ENCODE measurements around the gene COA8. TPM values are rescaled to one million over a fixed set of nuclear protein-coding genes. Genes with fewer than 3 reads are reported as not detected.

COA8 gene
- total and polyA plus RNA-seq, 10 of the 15 experiments (the other 5 are each of a cell fraction or from before 2014, with no cell fraction given): 6.1 to 69.5 (median 25.8) TPM

DNA sequence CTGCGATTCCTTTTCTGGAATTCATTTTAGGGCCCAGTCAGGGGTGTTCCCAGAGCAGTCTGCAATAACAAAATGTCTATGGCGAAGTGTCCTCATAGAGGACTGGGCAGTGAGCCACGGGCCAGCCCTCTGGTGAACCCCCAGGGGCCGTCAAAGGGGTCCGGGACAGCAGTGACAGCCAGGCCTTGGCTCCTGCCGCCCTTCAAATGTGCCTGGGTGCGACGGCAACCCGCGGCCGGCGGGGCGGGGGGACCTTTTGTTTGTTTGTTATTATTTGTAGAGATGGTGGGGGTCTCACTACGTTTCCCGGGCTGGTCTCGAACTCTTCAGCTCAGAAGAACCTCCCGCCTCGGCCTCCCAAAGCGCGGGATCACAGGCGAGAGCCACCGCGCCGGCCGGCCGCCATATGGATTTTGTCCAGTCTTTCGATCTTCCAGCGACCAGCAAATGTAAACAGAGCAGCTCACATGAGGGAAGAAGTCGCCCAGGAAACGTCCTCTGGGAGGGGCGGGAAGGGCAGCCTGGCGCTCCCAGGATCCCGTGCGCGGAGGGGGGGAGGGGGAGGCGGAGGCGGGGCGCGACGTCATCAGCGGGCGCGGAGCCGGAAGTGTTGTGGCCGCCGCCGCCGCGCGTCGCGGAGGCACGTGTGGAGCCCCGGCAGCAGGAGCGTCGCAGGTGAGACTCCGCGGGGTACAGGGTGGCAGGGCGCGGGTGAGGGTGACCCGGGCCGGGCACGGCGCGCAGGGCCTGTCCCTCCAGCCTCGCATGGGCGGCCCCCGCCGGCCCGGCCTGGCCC lies 34.0 kb upstream of the COA8 start, which contains the start of gene TRMT61A (continued):
- TF ChIP-seq, protein P1, sequence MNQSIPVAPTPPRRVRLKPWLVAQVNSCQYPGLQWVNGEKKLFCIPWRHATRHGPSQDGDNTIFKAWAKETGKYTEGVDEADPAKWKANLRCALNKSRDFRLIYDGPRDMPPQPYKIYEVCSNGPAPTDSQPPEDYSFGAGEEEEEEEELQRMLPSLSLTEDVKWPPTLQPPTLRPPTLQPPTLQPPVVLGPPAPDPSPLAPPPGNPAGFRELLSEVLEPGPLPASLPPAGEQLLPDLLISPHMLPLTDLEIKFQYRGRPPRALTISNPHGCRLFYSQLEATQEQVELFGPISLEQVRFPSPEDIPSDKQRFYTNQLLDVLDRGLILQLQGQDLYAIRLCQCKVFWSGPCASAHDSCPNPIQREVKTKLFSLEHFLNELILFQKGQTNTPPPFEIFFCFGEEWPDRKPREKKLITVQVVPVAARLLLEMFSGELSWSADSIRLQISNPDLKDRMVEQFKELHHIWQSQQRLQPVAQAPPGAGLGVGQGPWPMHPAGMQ (IDR thresholded peaks at IDR 0.05; ENCODE audit: borderline replicate concordance): no peak
- TF ChIP-seq CBX5 (IDR thresholded peaks at IDR 0.05; ENCODE audit: low read depth): no peak
- TF ChIP-seq, protein P2, sequence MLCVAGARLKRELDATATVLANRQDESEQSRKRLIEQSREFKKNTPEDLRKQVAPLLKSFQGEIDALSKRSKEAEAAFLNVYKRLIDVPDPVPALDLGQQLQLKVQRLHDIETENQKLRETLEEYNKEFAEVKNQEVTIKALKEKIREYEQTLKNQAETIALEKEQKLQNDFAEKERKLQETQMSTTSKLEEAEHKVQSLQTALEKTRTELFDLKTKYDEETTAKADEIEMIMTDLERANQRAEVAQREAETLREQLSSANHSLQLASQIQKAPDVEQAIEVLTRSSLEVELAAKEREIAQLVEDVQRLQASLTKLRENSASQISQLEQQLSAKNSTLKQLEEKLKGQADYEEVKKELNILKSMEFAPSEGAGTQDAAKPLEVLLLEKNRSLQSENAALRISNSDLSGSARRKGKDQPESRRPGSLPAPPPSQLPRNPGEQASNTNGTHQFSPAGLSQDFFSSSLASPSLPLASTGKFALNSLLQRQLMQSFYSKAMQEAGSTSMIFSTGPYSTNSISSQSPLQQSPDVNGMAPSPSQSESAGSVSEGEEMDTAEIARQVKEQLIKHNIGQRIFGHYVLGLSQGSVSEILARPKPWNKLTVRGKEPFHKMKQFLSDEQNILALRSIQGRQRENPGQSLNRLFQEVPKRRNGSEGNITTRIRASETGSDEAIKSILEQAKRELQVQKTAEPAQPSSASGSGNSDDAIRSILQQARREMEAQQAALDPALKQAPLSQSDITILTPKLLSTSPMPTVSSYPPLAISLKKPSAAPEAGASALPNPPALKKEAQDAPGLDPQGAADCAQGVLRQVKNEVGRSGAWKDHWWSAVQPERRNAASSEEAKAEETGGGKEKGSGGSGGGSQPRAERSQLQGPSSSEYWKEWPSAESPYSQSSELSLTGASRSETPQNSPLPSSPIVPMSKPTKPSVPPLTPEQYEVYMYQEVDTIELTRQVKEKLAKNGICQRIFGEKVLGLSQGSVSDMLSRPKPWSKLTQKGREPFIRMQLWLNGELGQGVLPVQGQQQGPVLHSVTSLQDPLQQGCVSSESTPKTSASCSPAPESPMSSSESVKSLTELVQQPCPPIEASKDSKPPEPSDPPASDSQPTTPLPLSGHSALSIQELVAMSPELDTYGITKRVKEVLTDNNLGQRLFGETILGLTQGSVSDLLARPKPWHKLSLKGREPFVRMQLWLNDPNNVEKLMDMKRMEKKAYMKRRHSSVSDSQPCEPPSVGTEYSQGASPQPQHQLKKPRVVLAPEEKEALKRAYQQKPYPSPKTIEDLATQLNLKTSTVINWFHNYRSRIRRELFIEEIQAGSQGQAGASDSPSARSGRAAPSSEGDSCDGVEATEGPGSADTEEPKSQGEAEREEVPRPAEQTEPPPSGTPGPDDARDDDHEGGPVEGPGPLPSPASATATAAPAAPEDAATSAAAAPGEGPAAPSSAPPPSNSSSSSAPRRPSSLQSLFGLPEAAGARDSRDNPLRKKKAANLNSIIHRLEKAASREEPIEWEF (IDR thresholded peaks at IDR 0.05; ENCODE audit: insufficient replicate concordance, low read depth, low read length): no peak
- TF ChIP-seq NFYB (IDR thresholded peaks at IDR 0.05; ENCODE audit: insufficient read depth, low read depth, low read length): no peak
- peak; percentile 94 for TF ChIP-seq CREM (IDR thresholded peaks at IDR 0.05; ENCODE audit: low read depth)
- no peak for TF ChIP-seq WRNIP1 (IDR thresholded peaks at IDR 0.05; ENCODE audit: borderline replicate concordance, low read depth, low read length)
- no peak for TF ChIP-seq NRF1 (conservative IDR thresholded peaks at IDR 0.05; ENCODE audit: low read depth, low read length)
- peak; percentile 91 for TF ChIP-seq LARP7 (IDR thresholded peaks at IDR 0.05)
- TF ChIP-seq YBX1 (IDR thresholded peaks at IDR 0.05): no peak
- 0 out of 2 replicates have a peak, but pooled peaks have one; percentile 33 for TF ChIP-seq ASH2L (IDR thresholded peaks at IDR 0.05; ENCODE audit: borderline replicate concordance, low read depth)
- peak; percentile 55 for TF ChIP-seq IKZF1 (conservative IDR thresholded peaks at IDR 0.05)
- TF ChIP-seq, protein P3, sequence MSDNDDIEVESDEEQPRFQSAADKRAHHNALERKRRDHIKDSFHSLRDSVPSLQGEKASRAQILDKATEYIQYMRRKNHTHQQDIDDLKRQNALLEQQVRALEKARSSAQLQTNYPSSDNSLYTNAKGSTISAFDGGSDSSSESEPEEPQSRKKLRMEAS (IDR thresholded peaks at IDR 0.05; ENCODE audit: low read depth, low read length): peak; percentile 96
- no peak for TF ChIP-seq SMAD1 (IDR thresholded peaks at IDR 0.05; ENCODE audit: low read depth, partially characterized antibody)
- TF ChIP-seq STAT1 (conservative IDR thresholded peaks at IDR 0.05): no peak
- TF ChIP-seq HDGF (IDR thresholded peaks at IDR 0.05): no peak
- TF ChIP-seq, protein P4, sequence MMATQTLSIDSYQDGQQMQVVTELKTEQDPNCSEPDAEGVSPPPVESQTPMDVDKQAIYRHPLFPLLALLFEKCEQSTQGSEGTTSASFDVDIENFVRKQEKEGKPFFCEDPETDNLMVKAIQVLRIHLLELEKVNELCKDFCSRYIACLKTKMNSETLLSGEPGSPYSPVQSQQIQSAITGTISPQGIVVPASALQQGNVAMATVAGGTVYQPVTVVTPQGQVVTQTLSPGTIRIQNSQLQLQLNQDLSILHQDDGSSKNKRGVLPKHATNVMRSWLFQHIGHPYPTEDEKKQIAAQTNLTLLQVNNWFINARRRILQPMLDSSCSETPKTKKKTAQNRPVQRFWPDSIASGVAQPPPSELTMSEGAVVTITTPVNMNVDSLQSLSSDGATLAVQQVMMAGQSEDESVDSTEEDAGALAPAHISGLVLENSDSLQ (IDR thresholded peaks at IDR 0.05): no peak
- peak; percentile 67 for TF ChIP-seq HCFC1 (IDR thresholded peaks at IDR 0.05; ENCODE audit: low read length)
- no peak for TF ChIP-seq RAD21 (IDR thresholded peaks at IDR 0.05; ENCODE audit: insufficient read depth, low read depth, low read length)
- TF ChIP-seq RFX5 (IDR thresholded peaks at IDR 0.05; ENCODE audit: low read depth, low read length): no peak
- TF ChIP-seq SIN3A (IDR thresholded peaks at IDR 0.05; ENCODE audit: low read depth, low read length): peak; percentile 91
- TF ChIP-seq, protein P5, sequence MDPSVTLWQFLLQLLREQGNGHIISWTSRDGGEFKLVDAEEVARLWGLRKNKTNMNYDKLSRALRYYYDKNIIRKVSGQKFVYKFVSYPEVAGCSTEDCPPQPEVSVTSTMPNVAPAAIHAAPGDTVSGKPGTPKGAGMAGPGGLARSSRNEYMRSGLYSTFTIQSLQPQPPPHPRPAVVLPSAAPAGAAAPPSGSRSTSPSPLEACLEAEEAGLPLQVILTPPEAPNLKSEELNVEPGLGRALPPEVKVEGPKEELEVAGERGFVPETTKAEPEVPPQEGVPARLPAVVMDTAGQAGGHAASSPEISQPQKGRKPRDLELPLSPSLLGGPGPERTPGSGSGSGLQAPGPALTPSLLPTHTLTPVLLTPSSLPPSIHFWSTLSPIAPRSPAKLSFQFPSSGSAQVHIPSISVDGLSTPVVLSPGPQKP (IDR thresholded peaks at IDR 0.05; ENCODE audit: low read depth, low read length): peak; percentile 88
- TF ChIP-seq SUZ12 (IDR thresholded peaks at IDR 0.05; ENCODE audit: unreplicated experiment): no peak
- TF ChIP-seq SMARCA5 (IDR thresholded peaks at IDR 0.05): 0 out of 2 replicates have a peak, but pooled peaks have one; percentile 66
